Fibroblast of villous mesenchyme (primary cell): Measurements from ENCODE around the gene COQ7. TPM values are rescaled to one million over a fixed set of nuclear protein-coding genes. Genes with fewer than 3 reads are reported as not detected.

Experiments used
- DNase-seq: peaks from one replicate; pipeline ENCODE4 v3.0.0-alpha.2; 2010; ENCODE audit warnings: low read depth
- H3K4me3 ChIP-seq: 2 replicates; pipeline ENCODE4 v1.5.1; 2011; ENCODE audit warnings: low read depth, mild to moderate bottlenecking, low read length
- total RNA-seq: library from RNA; depleted of rRNA; stranded (reverse); fragments of >200 nt; gene quantifications from 2 replicates; pipeline ENCODE4 v1.2.3, GENCODE V29; 2012
- TF ChIP-seq, protein P1 (sequence below): IDR thresholded peaks from 2 replicates; pipeline ENCODE4 v1.5.1; 2012; ENCODE audit warnings: low read depth, mild to moderate bottlenecking, low read length; ENCODE audit not compliant: insufficient read depth

The COQ7 gene
- total RNA-seq, 1 donor: 9.9 TPM

DNA sequence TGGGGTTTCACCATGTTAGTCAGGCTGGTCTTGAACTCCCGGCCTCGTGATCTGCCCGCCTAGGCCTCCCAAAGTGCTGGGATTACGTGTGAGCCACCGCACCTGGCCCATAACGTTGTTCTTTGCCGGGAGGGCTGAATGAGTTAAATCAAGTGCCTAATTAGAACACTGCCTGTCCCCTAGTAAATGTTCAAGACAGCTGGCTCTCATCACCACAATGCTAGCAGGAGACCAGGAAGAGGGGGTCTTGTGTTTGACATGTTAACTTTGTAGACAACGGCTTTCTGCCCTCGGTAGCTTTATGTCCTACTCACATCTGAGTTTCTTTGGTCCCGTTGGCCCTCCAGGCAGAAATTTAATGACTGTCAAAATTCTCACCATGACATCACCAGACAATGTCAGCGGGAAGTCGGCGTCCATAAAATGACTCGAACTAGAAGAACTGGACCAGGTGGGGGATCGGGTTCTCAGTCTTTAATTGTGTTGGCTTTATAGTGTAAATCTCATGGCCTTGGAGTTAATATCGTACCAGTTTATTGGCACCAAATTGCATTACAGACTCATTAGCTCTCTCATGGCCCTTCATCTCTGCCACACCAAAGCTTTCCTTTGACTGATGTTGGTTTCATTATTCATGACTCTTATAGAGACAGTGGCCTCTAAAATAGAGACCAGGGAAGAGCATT lies 34.9 kb downstream of the COQ7 start:
- no peak overlapping the region for H3K4me3 ChIP-seq
- TF ChIP-seq, protein P1, sequence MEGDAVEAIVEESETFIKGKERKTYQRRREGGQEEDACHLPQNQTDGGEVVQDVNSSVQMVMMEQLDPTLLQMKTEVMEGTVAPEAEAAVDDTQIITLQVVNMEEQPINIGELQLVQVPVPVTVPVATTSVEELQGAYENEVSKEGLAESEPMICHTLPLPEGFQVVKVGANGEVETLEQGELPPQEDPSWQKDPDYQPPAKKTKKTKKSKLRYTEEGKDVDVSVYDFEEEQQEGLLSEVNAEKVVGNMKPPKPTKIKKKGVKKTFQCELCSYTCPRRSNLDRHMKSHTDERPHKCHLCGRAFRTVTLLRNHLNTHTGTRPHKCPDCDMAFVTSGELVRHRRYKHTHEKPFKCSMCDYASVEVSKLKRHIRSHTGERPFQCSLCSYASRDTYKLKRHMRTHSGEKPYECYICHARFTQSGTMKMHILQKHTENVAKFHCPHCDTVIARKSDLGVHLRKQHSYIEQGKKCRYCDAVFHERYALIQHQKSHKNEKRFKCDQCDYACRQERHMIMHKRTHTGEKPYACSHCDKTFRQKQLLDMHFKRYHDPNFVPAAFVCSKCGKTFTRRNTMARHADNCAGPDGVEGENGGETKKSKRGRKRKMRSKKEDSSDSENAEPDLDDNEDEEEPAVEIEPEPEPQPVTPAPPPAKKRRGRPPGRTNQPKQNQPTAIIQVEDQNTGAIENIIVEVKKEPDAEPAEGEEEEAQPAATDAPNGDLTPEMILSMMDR: no peak
- DNase-seq: no peak

DNA sequence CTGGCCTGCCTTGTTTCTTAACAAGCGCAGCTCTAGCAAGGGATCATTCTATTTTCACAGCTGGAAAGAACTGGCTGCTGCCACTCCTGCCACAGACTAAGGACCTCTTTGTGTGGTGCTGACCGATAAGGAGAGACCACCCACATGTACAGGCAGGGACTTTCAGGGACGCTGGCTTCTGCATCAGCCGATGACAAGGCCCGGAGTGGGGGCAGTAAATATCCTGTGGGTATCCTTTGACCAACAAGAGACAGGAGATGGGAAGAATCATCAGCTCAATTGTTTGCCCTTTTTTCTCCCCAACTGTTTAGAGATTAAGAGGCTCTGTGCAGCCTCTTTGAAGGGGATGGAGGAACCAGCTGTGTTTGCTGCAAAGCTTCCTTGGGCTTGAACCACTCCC lies 37.2 kb downstream of the COQ7 start:
- TF ChIP-seq, protein P1: no peak
- DNase-seq: no peak

DNA sequence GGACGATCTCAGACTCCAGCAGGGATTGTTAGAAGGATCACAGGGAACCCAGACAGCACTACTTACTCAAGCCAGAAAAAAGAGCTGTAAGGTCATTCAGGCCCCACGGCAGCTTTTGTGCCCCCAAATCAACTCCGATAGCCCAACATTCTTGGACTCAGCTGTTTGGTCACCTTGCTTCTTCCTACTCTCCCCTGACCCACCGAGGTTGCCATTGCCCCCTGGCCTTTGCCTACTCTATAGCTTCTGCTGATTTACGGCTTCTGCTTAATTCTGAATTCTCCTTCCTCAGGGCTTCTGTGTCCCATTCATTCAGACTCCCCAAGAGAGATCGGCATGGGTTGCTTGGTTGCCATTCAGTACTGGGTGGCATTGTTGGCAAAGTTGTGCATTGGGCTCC lies 37.7 kb downstream of the COQ7 start:
- H3K4me3 ChIP-seq: no peak overlapping the region
- TF ChIP-seq, protein P1: no peak
- no peak for DNase-seq

More for the DNA sequence above, 37.2 kb downstream of the COQ7 start:
- H3K4me3 ChIP-seq: no peak overlapping the region

DNA sequence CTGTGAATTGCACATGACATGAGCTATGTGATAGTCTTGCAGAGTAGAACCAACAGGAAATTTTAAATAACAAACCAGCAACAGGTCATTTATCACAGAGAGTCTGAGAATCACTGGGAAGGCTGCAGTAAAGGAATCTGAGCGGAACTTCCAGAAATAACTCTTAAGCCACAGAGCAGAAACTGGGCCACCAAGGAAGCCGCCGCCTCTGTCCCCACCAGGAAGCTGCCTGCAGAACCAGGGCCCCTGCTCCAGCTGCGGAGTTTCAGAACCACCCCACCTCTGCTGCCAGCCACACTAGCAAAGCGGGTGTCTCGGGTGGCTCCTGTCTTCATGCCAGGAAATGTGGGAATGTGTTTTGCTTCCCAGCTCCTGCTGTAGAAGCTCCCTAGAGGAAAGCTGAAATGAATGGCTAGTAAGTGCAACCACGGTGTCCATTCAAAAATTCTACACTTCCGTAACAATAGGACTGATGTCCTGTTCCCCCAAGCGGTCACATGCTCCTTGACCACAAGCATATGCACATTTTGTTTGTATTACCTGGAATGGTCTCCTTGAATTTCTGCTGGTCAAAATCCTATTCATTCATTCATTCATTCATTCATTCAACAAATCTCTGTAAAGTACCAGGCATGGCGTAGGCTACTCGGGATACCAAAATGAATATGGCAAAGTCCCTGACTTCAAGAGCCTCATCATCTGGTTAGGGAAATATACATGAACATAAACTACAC lies 38.6 kb downstream of the COQ7 start:
- H3K4me3 ChIP-seq: no peak overlapping the region
- no peak for DNase-seq
- TF ChIP-seq, protein P1: no peak

DNA sequence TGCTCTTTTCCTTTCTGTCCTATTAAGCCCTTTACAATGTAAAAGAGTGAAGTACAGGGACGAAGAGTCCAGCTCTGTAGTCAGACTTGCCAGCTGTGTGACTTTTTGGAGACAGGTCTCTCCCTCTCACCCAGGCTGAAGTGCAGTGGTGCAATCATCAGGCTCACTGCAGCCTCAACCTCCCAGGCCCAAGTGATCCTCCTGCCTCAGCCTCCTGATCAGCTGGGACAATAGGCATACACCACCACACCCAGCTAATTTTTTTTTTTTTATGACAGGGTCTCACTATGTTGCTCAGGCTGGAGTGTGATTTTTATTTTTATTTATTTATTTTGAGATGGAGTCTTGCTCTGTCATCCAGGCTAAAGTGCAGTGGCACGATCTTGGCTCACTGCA lies 39.2 kb downstream of the COQ7 start:
- no peak for DNase-seq
- TF ChIP-seq, protein P1: no peak
- H3K4me3 ChIP-seq: no peak overlapping the region

DNA sequence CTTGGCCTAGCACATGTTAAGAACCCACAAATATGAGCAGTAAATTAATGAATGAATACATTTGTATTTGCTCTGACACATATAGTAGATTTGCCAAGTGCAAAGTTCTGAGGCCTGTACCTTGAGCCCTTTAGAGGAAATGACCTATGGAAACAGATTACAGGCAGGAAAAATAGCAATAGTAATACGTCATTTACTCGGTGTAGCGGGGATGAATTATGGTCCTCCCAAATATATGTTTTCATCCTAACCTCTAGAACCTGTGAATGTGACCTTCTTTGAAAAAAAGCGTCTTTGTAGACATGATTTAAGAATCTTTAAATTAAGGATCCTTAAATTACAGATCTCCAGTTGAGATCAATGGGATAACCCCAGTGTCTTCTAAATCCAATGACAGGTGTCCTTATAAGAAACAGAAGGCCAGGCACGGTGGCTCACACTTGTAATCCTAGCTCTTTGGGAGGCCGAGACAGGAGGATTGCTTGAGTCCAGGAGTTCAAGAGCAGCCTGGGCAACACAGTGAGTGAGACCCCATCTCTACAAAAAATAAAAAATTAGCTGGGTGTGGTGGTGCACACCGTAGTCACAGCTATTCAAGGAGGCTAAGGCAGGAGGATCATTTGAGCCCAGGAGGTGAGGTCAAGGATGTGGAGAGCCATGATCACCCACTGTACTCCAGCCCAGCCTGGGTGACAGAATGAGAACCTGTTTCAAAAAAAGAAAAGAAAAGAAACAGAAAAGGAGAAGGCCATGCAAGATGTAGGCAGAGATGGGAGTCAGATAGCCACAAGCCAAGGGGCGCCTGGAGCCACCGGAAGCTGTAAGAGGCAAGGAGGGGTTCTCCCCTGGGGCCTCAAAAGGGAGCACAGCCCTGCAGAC lies 41.2 kb downstream of the COQ7 start:
- TF ChIP-seq, protein P1: no peak
- no peak for DNase-seq
- H3K4me3 ChIP-seq: no peak overlapping the region
